ENCODE measurements around the gene RSAD2.

Gene RSAD2

GRCh38 chr2:6909431-6910385 lies 32.1 kb downstream of the RSAD2 start:
- Histone ChIP-seq H2AK5ac (ENCODE audit: low read length, severe bottlenecking) (no peak overlapping the region), H3K9me3 (ENCODE audit: control insufficient read depth, low read length) (no peaks in the 10 kb centered on the region), H3K9ac (ENCODE audit: low read length) (no peak overlapping the region), H2BK15ac (ENCODE audit: low read depth, poor library complexity, severe bottlenecking) (no peak overlapping the region), H2BK12ac (ENCODE audit: low read length in 2 of 2) (no peak overlapping the region), H2BK5ac (ENCODE audit: low read depth, low read length, poor library complexity, severe bottlenecking) (no peak overlapping the region), H3K27me3 (ENCODE audit: control insufficient read depth in 1 of 2, insufficient read depth in 1 of 2, low read length in 2 of 2) (peaks cover 0 to 26% of the 10 kb centered on the region in 2 experiments), H3K4me2 (ENCODE audit: low read length, poor library complexity, severe bottlenecking) (no peak overlapping the region), H3K23ac (ENCODE audit: low read length in 2 of 2) (no peak overlapping the region), H3K14ac (ENCODE audit: low read length in 2 of 2) (no peak overlapping the region), H3K4me1 (ENCODE audit: control insufficient read depth, insufficient read depth, low read depth, low read length) (no peaks in the 10 kb centered on the region), H3K27ac (ENCODE audit: low read length, poor library complexity, severe bottlenecking) (no peak overlapping the region), H2AFZ (ENCODE audit: low read depth, low read length) (no peak overlapping the region), H4K8ac (ENCODE audit: low read length) (no peak overlapping the region), H3K36me3 (ENCODE audit: control insufficient read depth in 1 of 2, insufficient read depth in 2 of 2, low read depth in 1 of 2, low read length in 2 of 2) (no peaks in the 10 kb centered on the region), H2BK120ac (ENCODE audit: low read depth, low read length) (no peak overlapping the region), H3K79me1 (replicated peaks; ENCODE audit: low read length, poor library complexity, severe bottlenecking) (no peaks in the 10 kb centered on the region), H3K4ac (ENCODE audit: low read depth in 1 of 2, low read length in 2 of 2) (no peak overlapping the region), H3K18ac (ENCODE audit: low read depth in 1 of 2, low read length in 2 of 2) (no peak overlapping the region), H4K91ac (ENCODE audit: low read length) (no peak overlapping the region), H3K4me3 (ENCODE audit: insufficient read depth in 1 of 2, low read depth in 1 of 2, low read length in 2 of 2) (no peak overlapping the region)
- WGBS: 95% methylated on average over 6 of the region's 8 CpGs
- DNase-seq: peak; percentile 24

GRCh38 chr2:6911721-6912120 lies 34.1 kb downstream of the RSAD2 start:
- H2AFZ ChIP-seq (ENCODE audit: low read depth, low read length): no peak overlapping the region
- H3K4me3 ChIP-seq (ENCODE audit: insufficient read depth in 1 of 2, low read depth in 1 of 2, low read length in 2 of 2): no peak overlapping the region
- no peaks in the 10 kb centered on the region for H3K79me1 ChIP-seq (replicated peaks; ENCODE audit: low read length, poor library complexity, severe bottlenecking)
- no peaks in the 10 kb centered on the region for H3K36me3 ChIP-seq (ENCODE audit: control insufficient read depth in 1 of 2, insufficient read depth in 2 of 2, low read depth in 1 of 2, low read length in 2 of 2)
- H2BK5ac ChIP-seq (ENCODE audit: low read depth, low read length, poor library complexity, severe bottlenecking): no peak overlapping the region
- no peak overlapping the region for H2AK5ac ChIP-seq (ENCODE audit: low read length, severe bottlenecking)
- H3K27ac ChIP-seq (ENCODE audit: low read length, poor library complexity, severe bottlenecking): no peak overlapping the region
- no peak overlapping the region for H2BK15ac ChIP-seq (ENCODE audit: low read depth, poor library complexity, severe bottlenecking)
- DNase-seq: no peak
- no peak overlapping the region for H4K8ac ChIP-seq (ENCODE audit: low read length)
- no peak overlapping the region for H3K23ac ChIP-seq (ENCODE audit: low read length in 2 of 2)
- peaks cover 0 to 19% of the 10 kb centered on the region in 2 experiments for H3K27me3 ChIP-seq (ENCODE audit: control insufficient read depth in 1 of 2, insufficient read depth in 1 of 2, low read length in 2 of 2)
- H3K9me3 ChIP-seq (ENCODE audit: control insufficient read depth, low read length): no peaks in the 10 kb centered on the region
- H3K4me2 ChIP-seq (ENCODE audit: low read length, poor library complexity, severe bottlenecking): no peak overlapping the region
- no peaks in the 10 kb centered on the region for H3K4me1 ChIP-seq (ENCODE audit: control insufficient read depth, insufficient read depth, low read depth, low read length)
- H2BK120ac ChIP-seq (ENCODE audit: low read depth, low read length): no peak overlapping the region
- no peak overlapping the region for H3K9ac ChIP-seq (ENCODE audit: low read length)
- no peak overlapping the region for H2BK12ac ChIP-seq (ENCODE audit: low read length in 2 of 2)
- H4K91ac ChIP-seq (ENCODE audit: low read length): no peak overlapping the region
- H3K18ac ChIP-seq (ENCODE audit: low read depth in 1 of 2, low read length in 2 of 2): no peak overlapping the region
- no peak overlapping the region for H3K4ac ChIP-seq (ENCODE audit: low read depth in 1 of 2, low read length in 2 of 2)
- H3K14ac ChIP-seq (ENCODE audit: low read length in 2 of 2): no peak overlapping the region

- Histone ChIP-seq H4K8ac (ENCODE audit: low read length) (no peak overlapping the region), H3K9me3 (ENCODE audit: control insufficient read depth, low read length) (no peaks in the 10 kb centered on the region), H3K27me3 (ENCODE audit: control insufficient read depth in 1 of 2, insufficient read depth in 1 of 2, low read length in 2 of 2) (peaks cover 0 to 13% of the 10 kb centered on the region in 2 experiments), H4K91ac (ENCODE audit: low read length) (no peak overlapping the region), H2BK12ac (ENCODE audit: low read length in 2 of 2) (no peak overlapping the region), H2AK5ac (ENCODE audit: low read length, severe bottlenecking) (no peak overlapping the region), H2AFZ (ENCODE audit: low read depth, low read length) (no peak overlapping the region), H3K27ac (ENCODE audit: low read length, poor library complexity, severe bottlenecking) (no peak overlapping the region), H3K23ac (ENCODE audit: low read length in 2 of 2) (no peak overlapping the region), H3K18ac (ENCODE audit: low read depth in 1 of 2, low read length in 2 of 2) (no peak overlapping the region), H3K4me1 (ENCODE audit: control insufficient read depth, insufficient read depth, low read depth, low read length) (peaks cover 9% of the 10 kb centered on the region), H3K36me3 (ENCODE audit: control insufficient read depth in 1 of 2, insufficient read depth in 2 of 2, low read depth in 1 of 2, low read length in 2 of 2) (no peaks in the 10 kb centered on the region), H2BK5ac (ENCODE audit: low read depth, low read length, poor library complexity, severe bottlenecking) (no peak overlapping the region), H2BK15ac (ENCODE audit: low read depth, poor library complexity, severe bottlenecking) (no peak overlapping the region), H3K9ac (ENCODE audit: low read length) (no peak overlapping the region), H3K14ac (ENCODE audit: low read length in 2 of 2) (no peak overlapping the region), H2BK120ac (ENCODE audit: low read depth, low read length) (no peak overlapping the region), H3K4me3 (ENCODE audit: insufficient read depth in 1 of 2, low read depth in 1 of 2, low read length in 2 of 2) (no peak overlapping the region), H3K4me2 (ENCODE audit: low read length, poor library complexity, severe bottlenecking) (no peak overlapping the region), H3K4ac (ENCODE audit: low read depth in 1 of 2, low read length in 2 of 2) (no peak overlapping the region), H3K79me1 (replicated peaks; ENCODE audit: low read length, poor library complexity, severe bottlenecking) (no peaks in the 10 kb centered on the region)
- WGBS: 98% methylated on average over 9 of the region's 9 CpGs
- DNase-seq: no peak
Observed at GRCh38 chr2:6913415-6914157, 36.0 kb downstream of the RSAD2 start.

- H4K8ac ChIP-seq (ENCODE audit: low read length): no peak overlapping the region
- H3K4ac ChIP-seq (ENCODE audit: low read depth in 1 of 2, low read length in 2 of 2): no peak overlapping the region
- no peaks in the 10 kb centered on the region for H3K36me3 ChIP-seq (ENCODE audit: control insufficient read depth in 1 of 2, insufficient read depth in 2 of 2, low read depth in 1 of 2, low read length in 2 of 2)
- H2AFZ ChIP-seq (ENCODE audit: low read depth, low read length): no peak overlapping the region
- no peak overlapping the region for H3K14ac ChIP-seq (ENCODE audit: low read length in 2 of 2)
- no peak overlapping the region for H3K9ac ChIP-seq (ENCODE audit: low read length)
- no peak overlapping the region for H4K91ac ChIP-seq (ENCODE audit: low read length)
- H3K9me3 ChIP-seq (ENCODE audit: control insufficient read depth, low read length): no peaks in the 10 kb centered on the region
- H3K4me3 ChIP-seq (ENCODE audit: insufficient read depth in 1 of 2, low read depth in 1 of 2, low read length in 2 of 2): no peak overlapping the region
- H3K79me1 ChIP-seq (replicated peaks; ENCODE audit: low read length, poor library complexity, severe bottlenecking): peaks cover 2% of the 10 kb centered on the region
- no peak overlapping the region for H2BK15ac ChIP-seq (ENCODE audit: low read depth, poor library complexity, severe bottlenecking)
- DNase-seq: peak; percentile 35
- 77% methylated on average over 3 of the region's 3 CpGs for WGBS
- no peak overlapping the region for H3K4me2 ChIP-seq (ENCODE audit: low read length, poor library complexity, severe bottlenecking)
- H2BK5ac ChIP-seq (ENCODE audit: low read depth, low read length, poor library complexity, severe bottlenecking): no peak overlapping the region
- no peak overlapping the region for H2BK12ac ChIP-seq (ENCODE audit: low read length in 2 of 2)
- no peak overlapping the region for H2BK120ac ChIP-seq (ENCODE audit: low read depth, low read length)
- peaks cover 0 to 13% of the 10 kb centered on the region in 2 experiments for H3K27me3 ChIP-seq (ENCODE audit: control insufficient read depth in 1 of 2, insufficient read depth in 1 of 2, low read length in 2 of 2)
- H3K27ac ChIP-seq (ENCODE audit: low read length, poor library complexity, severe bottlenecking): no peak overlapping the region
- H3K18ac ChIP-seq (ENCODE audit: low read depth in 1 of 2, low read length in 2 of 2): no peak overlapping the region
- no peak overlapping the region for H3K23ac ChIP-seq (ENCODE audit: low read length in 2 of 2)
- H2AK5ac ChIP-seq (ENCODE audit: low read length, severe bottlenecking): no peak overlapping the region
- peaks cover 11% of the 10 kb centered on the region for H3K4me1 ChIP-seq (ENCODE audit: control insufficient read depth, insufficient read depth, low read depth, low read length)
Observed at GRCh38 chr2:6914828-6915227, 37.3 kb downstream of the RSAD2 start.

Data from mesenchymal stem cell (in vitro differentiated cells and primary cell).